ENCODE results near the gene FAM24B. TPM values are rescaled to one million over a fixed set of nuclear protein-coding genes. Genes with fewer than 3 reads are reported as not detected.

Gene FAM24B
- total RNA-seq, 1 donor from 2014 or later: 3.8 TPM

DNA sequence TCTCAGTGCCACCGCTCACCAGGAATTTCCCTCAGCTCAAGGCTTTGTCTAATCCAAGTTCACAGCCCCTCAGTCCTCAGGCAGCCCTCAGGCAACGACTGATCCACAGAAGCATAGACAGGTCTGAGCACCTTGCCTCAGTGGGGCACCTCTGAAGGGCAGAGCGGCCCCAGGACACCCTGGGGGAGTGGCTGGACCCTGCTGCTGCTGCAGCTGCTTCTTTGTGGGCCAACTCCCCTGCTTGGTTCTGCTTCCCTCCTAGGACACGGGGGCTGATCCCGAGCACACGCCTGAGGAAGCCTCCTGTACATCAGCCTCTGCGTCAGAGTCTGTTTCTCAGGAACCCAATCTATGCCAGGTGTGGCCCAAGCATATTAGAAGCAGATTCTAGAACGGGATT lies 49.9 kb downstream of the FAM24B start:
- ATAC-seq (no peak), DNase-seq (no peak)
- H3K4me1 ChIP-seq: no peaks in the 10 kb centered on the region

DNA sequence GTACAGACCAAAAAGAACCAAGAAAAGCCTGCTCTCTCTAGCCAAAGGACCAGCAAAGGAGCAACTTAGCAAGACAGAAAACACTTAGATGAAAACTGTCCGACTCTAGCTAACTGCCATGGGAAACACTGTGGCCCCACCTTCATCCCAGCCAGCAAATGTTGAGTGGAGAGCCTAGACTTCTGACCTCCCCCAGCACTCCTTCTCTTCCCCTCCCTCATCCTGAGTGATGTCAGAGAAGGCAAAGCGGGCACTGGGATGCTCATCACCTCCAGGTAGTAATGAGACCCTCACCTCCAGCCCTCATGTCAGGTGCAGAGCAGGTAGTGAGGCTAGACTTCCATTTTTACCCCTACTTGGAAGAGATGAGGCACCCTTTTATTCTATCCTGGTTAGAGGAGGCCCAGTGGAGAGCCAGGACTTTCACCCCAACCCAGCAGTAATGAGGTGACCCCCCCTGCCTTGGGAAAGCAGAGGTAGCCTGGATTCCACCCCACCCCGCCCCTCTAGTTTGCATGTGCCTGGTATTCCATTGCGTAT lies 50.6 kb downstream of the FAM24B start:
- intact Hi-C loops (cut with DNase I): no loop called here

More for the DNA sequence above, 49.9 kb downstream of the FAM24B start:
- no peaks in the 10 kb centered on the region for H3K9me3 ChIP-seq
- no peak overlapping the region for H3K27ac ChIP-seq
- peaks cover 5% of the 10 kb centered on the region for H3K27me3 ChIP-seq (ENCODE audit: low read depth)
- H3K4me3 ChIP-seq: no peak overlapping the region
- TF ChIP-seq, protein P1, sequence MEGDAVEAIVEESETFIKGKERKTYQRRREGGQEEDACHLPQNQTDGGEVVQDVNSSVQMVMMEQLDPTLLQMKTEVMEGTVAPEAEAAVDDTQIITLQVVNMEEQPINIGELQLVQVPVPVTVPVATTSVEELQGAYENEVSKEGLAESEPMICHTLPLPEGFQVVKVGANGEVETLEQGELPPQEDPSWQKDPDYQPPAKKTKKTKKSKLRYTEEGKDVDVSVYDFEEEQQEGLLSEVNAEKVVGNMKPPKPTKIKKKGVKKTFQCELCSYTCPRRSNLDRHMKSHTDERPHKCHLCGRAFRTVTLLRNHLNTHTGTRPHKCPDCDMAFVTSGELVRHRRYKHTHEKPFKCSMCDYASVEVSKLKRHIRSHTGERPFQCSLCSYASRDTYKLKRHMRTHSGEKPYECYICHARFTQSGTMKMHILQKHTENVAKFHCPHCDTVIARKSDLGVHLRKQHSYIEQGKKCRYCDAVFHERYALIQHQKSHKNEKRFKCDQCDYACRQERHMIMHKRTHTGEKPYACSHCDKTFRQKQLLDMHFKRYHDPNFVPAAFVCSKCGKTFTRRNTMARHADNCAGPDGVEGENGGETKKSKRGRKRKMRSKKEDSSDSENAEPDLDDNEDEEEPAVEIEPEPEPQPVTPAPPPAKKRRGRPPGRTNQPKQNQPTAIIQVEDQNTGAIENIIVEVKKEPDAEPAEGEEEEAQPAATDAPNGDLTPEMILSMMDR (IDR thresholded peaks at IDR 0.05): no peak
- no peaks in the 10 kb centered on the region for H3K36me3 ChIP-seq
- intact Hi-C loops (cut with DNase I): no loop called here

DNA sequence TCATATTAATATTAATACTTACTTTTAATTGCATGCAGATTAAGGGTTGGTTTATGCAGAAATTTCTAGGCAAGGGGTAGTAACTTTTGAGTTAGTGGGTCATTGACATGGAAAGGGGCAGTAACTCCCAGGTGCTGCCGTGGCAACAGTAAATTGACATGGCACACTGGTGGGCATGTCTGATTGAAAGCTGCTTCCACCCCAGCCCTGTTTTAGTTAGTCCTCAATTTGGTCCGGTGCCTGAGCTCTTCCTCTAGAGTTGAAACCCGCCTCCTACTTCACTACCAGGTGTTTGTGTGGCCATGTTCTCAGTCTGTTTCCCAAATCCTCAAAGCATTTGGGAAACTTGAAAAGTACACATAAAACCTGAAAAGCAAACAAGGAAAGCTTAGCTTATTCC lies 52.1 kb downstream of the FAM24B start:
- intact Hi-C loops (cut with DNase I): no loop called here
- no peaks in the 10 kb centered on the region for H3K4me1 ChIP-seq
- H3K27ac ChIP-seq: no peak overlapping the region
- peaks cover 5% of the 10 kb centered on the region for H3K27me3 ChIP-seq (ENCODE audit: low read depth)
- no peak overlapping the region for H3K4me3 ChIP-seq
- DNase-seq (no peak), ATAC-seq (no peak)
- no peaks in the 10 kb centered on the region for H3K9me3 ChIP-seq
- TF ChIP-seq, protein P1 (IDR thresholded peaks at IDR 0.05): no peak
- H3K36me3 ChIP-seq: no peaks in the 10 kb centered on the region

More for the DNA sequence above, 50.6 kb downstream of the FAM24B start:
- no peaks in the 10 kb centered on the region for H3K9me3 ChIP-seq
- H3K27me3 ChIP-seq (ENCODE audit: low read depth): peaks cover 5% of the 10 kb centered on the region
- ATAC-seq (no peak), DNase-seq (no peak)
- TF ChIP-seq, protein P1 (IDR thresholded peaks at IDR 0.05): no peak
- H3K4me3 ChIP-seq: no peak overlapping the region
- no peaks in the 10 kb centered on the region for H3K36me3 ChIP-seq
- H3K4me1 ChIP-seq: no peaks in the 10 kb centered on the region
- no peak overlapping the region for H3K27ac ChIP-seq

DNA sequence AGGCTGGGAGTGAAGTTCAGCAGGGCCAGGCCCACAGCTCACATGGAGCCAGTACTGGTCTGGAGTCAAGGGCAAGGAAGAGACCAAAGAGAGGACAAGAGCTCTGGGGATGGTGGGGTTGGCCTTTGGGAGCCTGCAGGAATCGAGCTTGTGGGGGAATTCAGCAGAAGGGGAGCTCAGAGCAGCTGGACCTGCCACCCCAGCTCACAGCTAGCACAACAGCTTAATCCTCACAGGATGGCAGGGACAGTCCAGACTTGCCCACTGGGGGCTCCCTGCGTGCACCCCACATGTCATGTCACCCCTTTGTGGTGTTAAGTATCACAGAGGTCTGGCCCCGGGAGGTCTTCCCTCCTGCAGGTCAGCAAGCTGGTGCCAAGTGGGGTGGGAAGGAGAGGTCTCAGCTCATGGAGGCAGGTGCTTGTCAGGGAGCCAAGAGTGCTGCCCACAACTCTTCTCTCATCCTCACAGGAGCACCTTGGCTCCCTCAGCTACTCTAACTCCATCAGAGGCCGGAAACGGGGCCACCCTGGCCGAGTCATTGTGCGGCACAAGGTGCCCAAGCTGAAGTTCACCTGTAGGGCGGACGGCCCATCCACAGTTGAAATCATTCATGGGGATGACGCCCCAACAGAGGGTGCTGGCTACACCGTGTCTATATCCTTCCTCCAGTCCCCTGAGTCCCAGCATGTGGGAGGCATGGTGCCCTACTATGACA lies 56.2 kb downstream of the FAM24B start:
- no peak for DNase-seq
- Histone ChIP-seq H3K4me3 (no peak overlapping the region), H3K36me3 (no peaks in the 10 kb centered on the region), H3K27me3 (ENCODE audit: low read depth) (peaks cover 28% of the 10 kb centered on the region), H3K4me1 (no peaks in the 10 kb centered on the region), H3K27ac (no peak overlapping the region), H3K9me3 (no peaks in the 10 kb centered on the region)
- TF ChIP-seq, protein P1 (IDR thresholded peaks at IDR 0.05): no peak
- intact Hi-C loops (cut with DNase I): no loop called here
- no peak for ATAC-seq

DNA sequence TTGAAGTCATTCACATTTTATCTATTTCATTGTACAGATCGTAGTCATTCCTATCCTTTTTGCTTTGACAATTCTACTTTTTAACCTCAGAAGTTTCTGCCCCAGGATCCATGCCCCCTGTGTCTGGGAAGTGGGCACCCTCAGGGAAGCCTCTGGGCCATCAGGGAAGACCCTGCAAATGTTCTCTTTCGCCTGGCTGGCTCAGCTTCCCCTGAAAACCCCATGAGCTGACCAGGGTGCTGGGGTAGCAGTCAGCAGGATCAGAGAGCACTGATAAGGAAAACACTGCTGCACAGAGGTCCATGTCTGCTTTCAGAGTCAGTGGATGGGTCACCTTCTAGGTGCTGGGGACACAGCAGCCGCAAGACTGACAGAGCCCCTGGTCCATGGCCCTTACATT lies 57.6 kb downstream of the FAM24B start:
- Histone ChIP-seq H3K4me1 (no peaks in the 10 kb centered on the region), H3K27ac (no peak overlapping the region), H3K36me3 (no peaks in the 10 kb centered on the region), H3K27me3 (ENCODE audit: low read depth) (peaks cover 28% of the 10 kb centered on the region), H3K9me3 (no peaks in the 10 kb centered on the region), H3K4me3 (no peak overlapping the region)
- ATAC-seq (no peak), DNase-seq (no peak)
- intact Hi-C loops (cut with DNase I): no loop called here
- TF ChIP-seq, protein P1 (IDR thresholded peaks at IDR 0.05): no peak

All from lower lobe of right lung (tissue), 2 donors.